Measurements from ENCODE around the gene IGSF9B. TPM values are rescaled to one million over a fixed set of nuclear protein-coding genes. Genes with fewer than 3 reads are reported as not detected.

IGSF9B gene
- total RNA-seq, 1 experiment from 2014 or later = 10.1 TPM

GRCh38 chr11:134001088-134001487 lies 44.3 kb upstream of the IGSF9B start:
- POLR2A ChIA-PET (ENCODE audit: low non-redundant PET) = no interaction called here
- CTCF ChIA-PET = no interaction called here
- Histone ChIP-seq H3K27me3 (replicated peaks; ENCODE audit: insufficient read depth, low read depth, low read length, poor library complexity) (no peaks in the 10 kb centered on the region), H3K4me1 (ENCODE audit: insufficient read depth, low read length, poor library complexity, severe bottlenecking) (peaks cover 3% of the 10 kb centered on the region), H3K27ac (ENCODE audit: low read depth, low read length, poor library complexity, severe bottlenecking) (no peak overlapping the region), H3K9me3 (ENCODE audit: low read depth, low read length, poor library complexity, severe bottlenecking) (no peaks in the 10 kb centered on the region), H3K4me3 (ENCODE audit: low read depth, low read length, poor library complexity, severe bottlenecking) (no peak overlapping the region), H3K36me3 (ENCODE audit: insufficient read depth, low read length, poor library complexity, severe bottlenecking) (no peaks in the 10 kb centered on the region)
- no peak for DNase-seq (ENCODE audit: low spot score)
- TF ChIP-seq EZH2 (IDR thresholded peaks at IDR 0.05; ENCODE audit: borderline replicate concordance, low read depth, low read length, poor library complexity, severe bottlenecking) = no peak
- TF ChIP-seq CTCF (conservative IDR thresholded peaks at IDR 0.05; ENCODE audit: low read depth, low read length) = no peak
- intact Hi-C loops (cut with micrococcal nuclease; ENCODE audit: unreplicated experiment) = no loop called here
- BruUV-seq (replicated peaks) = no TSS peak

DNA sequence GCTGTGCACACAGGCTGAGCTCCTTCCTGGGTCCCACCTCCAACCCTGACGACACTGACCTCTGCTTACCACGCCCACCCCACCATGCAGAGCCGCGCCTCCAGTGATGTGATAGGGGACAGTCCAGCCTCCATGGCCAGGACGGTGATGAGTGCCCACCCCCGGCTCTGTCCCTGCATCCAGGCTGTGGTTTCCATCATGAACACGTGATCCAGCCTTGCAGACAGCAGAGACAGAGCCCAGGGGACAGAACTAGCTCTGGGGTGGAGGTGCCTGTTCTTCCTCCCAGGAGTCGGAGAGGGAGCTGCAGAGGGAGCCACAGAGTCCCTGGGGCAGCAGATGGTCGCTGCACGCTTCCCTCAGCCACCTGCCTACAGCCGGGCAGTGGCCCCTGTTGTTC lies 42.6 kb upstream of the IGSF9B start:
- BruUV-seq (replicated peaks) = no TSS peak
- DNase-seq (ENCODE audit: low spot score) = no peak
- Histone ChIP-seq H3K36me3 (ENCODE audit: insufficient read depth, low read length, poor library complexity, severe bottlenecking) (no peaks in the 10 kb centered on the region), H3K4me3 (ENCODE audit: low read depth, low read length, poor library complexity, severe bottlenecking) (no peak overlapping the region), H3K27ac (ENCODE audit: low read depth, low read length, poor library complexity, severe bottlenecking) (no peak overlapping the region), H3K9me3 (ENCODE audit: low read depth, low read length, poor library complexity, severe bottlenecking) (no peaks in the 10 kb centered on the region), H3K27me3 (replicated peaks; ENCODE audit: insufficient read depth, low read depth, low read length, poor library complexity) (no peaks in the 10 kb centered on the region), H3K4me1 (ENCODE audit: insufficient read depth, low read length, poor library complexity, severe bottlenecking) (peaks cover 5% of the 10 kb centered on the region)
- intact Hi-C loops (cut with micrococcal nuclease; ENCODE audit: unreplicated experiment) = no loop called here
- CTCF ChIA-PET = interaction anchor here (0.6 kb wide), 1 partner anchor 51 kb away, joined by 6 read pairs; no protein-coding TSS in a partner anchor
- TF ChIP-seq EZH2 (IDR thresholded peaks at IDR 0.05; ENCODE audit: borderline replicate concordance, low read depth, low read length, poor library complexity, severe bottlenecking) (no peak), CTCF (conservative IDR thresholded peaks at IDR 0.05; ENCODE audit: low read depth, low read length) (no peak)
- POLR2A ChIA-PET (ENCODE audit: low non-redundant PET) = no interaction called here

- Histone ChIP-seq H3K4me1 (ENCODE audit: insufficient read depth, low read length, poor library complexity, severe bottlenecking) (peaks cover 5% of the 10 kb centered on the region), H3K9me3 (ENCODE audit: low read depth, low read length, poor library complexity, severe bottlenecking) (no peaks in the 10 kb centered on the region), H3K27ac (ENCODE audit: low read depth, low read length, poor library complexity, severe bottlenecking) (no peak overlapping the region), H3K4me3 (ENCODE audit: low read depth, low read length, poor library complexity, severe bottlenecking) (no peak overlapping the region), H3K36me3 (ENCODE audit: insufficient read depth, low read length, poor library complexity, severe bottlenecking) (no peaks in the 10 kb centered on the region), H3K27me3 (replicated peaks; ENCODE audit: insufficient read depth, low read depth, low read length, poor library complexity) (no peaks in the 10 kb centered on the region)
- no peak for TF ChIP-seq CTCF (conservative IDR thresholded peaks at IDR 0.05; ENCODE audit: low read depth, low read length)
- no peak for TF ChIP-seq EZH2 (IDR thresholded peaks at IDR 0.05; ENCODE audit: borderline replicate concordance, low read depth, low read length, poor library complexity, severe bottlenecking)
- DNase-seq (ENCODE audit: low spot score) = no peak
- CTCF ChIA-PET = no interaction called here
- intact Hi-C loops (cut with micrococcal nuclease; ENCODE audit: unreplicated experiment) = no loop called here
- BruUV-seq (replicated peaks) = no TSS peak
- POLR2A ChIA-PET (ENCODE audit: low non-redundant PET) = no interaction called here
These were observed 40.8 kb upstream of the IGSF9B start for GRCh38 chr11:133997554-133997953.
